ENCODE data around the gene DTX1. TPM values are rescaled to one million over a fixed set of nuclear protein-coding genes. Genes with fewer than 3 reads are reported as not detected.

Gene DTX1
- total RNA-seq, 3 donors from 2014 or later: 7.9 to 46.6 (median 20.0) TPM

DNA sequence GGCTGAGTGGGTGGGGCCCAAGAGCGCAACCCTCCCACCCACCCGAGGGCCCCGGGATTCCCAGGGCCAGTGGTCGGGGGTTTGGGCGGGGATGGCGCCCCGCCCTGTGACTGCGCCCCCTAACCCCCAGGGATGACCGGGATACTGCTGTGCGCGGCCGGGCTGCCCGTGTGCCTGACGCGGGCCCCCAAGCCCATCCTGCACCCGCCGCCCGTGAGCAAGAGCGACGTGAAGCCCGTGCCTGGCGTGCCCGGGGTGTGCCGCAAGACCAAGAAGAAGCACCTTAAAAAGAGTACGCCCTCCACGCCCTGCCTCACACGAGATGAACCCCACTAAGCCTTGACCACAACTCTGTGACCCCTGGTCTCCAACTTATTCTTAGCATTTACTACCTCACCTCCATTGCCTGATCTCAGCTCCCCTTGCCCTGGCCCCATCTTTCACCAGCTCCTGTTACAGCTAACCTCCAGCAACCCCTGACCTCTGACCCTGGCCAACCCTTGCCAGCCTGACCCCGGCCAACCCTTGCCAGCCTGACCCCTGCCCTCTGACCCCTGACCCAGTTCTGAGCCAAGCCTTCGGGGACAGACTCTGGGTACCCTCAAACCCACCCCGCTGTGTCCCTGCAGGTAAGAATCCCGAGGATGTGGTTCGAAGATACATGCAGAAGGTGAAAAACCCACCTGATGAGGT is 37.0 kb downstream of the DTX1 start:
- Histone ChIP-seq H3K4me3 (no peak overlapping the region), H3K36me3 (no peaks in the 10 kb centered on the region), H3K27ac (no peak overlapping the region), H3K9me3 (no peaks in the 10 kb centered on the region), H3K27me3 (no peaks in the 10 kb centered on the region), H3K4me1 (no peaks in the 10 kb centered on the region)
- intact Hi-C loops (cut with DNase I; ENCODE audit: low total_unique reads): no loop called here
- TF ChIP-seq POLR2AphosphoS5 (IDR thresholded peaks at IDR 0.05) (no peak), POLR2A (IDR thresholded peaks at IDR 0.05) (no peak)
- TF ChIP-seq, protein P1, sequence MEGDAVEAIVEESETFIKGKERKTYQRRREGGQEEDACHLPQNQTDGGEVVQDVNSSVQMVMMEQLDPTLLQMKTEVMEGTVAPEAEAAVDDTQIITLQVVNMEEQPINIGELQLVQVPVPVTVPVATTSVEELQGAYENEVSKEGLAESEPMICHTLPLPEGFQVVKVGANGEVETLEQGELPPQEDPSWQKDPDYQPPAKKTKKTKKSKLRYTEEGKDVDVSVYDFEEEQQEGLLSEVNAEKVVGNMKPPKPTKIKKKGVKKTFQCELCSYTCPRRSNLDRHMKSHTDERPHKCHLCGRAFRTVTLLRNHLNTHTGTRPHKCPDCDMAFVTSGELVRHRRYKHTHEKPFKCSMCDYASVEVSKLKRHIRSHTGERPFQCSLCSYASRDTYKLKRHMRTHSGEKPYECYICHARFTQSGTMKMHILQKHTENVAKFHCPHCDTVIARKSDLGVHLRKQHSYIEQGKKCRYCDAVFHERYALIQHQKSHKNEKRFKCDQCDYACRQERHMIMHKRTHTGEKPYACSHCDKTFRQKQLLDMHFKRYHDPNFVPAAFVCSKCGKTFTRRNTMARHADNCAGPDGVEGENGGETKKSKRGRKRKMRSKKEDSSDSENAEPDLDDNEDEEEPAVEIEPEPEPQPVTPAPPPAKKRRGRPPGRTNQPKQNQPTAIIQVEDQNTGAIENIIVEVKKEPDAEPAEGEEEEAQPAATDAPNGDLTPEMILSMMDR (IDR thresholded peaks at IDR 0.05): no peak
- no peak for DNase-seq (ENCODE audit: low spot score in 2 of 2)

DNA sequence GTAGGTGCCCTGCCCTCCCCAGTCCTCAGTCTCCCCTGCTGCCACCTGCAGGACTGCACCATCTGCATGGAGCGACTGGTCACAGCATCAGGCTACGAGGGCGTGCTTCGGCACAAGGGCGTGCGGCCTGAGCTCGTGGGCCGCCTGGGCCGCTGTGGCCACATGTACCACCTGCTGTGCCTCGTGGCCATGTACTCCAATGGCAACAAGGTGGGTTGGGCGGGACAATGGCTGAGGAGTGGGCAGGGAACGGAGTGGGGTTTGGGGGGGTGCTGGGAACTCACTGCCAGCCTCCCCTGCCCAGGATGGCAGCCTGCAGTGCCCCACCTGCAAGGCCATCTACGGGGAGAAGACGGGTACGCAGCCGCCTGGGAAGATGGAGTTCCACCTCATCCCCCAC is 38.2 kb downstream of the DTX1 start:
- H3K27me3 ChIP-seq: no peaks in the 10 kb centered on the region
- no peak overlapping the region for H3K4me3 ChIP-seq
- TF ChIP-seq POLR2A (IDR thresholded peaks at IDR 0.05) (no peak), POLR2AphosphoS5 (IDR thresholded peaks at IDR 0.05) (no peak)
- TF ChIP-seq, protein P1 (IDR thresholded peaks at IDR 0.05): no peak
- intact Hi-C loops (cut with DNase I; ENCODE audit: low total_unique reads): no loop called here
- no peaks in the 10 kb centered on the region for H3K4me1 ChIP-seq
- H3K9me3 ChIP-seq: no peaks in the 10 kb centered on the region
- DNase-seq (ENCODE audit: low spot score in 2 of 2): no peak
- no peaks in the 10 kb centered on the region for H3K36me3 ChIP-seq
- no peak overlapping the region for H3K27ac ChIP-seq

GRCh38 chr12:113095405-113095804 is 38.9 kb downstream of the DTX1 start:
- intact Hi-C loops (cut with DNase I; ENCODE audit: low total_unique reads): no loop called here

DNA sequence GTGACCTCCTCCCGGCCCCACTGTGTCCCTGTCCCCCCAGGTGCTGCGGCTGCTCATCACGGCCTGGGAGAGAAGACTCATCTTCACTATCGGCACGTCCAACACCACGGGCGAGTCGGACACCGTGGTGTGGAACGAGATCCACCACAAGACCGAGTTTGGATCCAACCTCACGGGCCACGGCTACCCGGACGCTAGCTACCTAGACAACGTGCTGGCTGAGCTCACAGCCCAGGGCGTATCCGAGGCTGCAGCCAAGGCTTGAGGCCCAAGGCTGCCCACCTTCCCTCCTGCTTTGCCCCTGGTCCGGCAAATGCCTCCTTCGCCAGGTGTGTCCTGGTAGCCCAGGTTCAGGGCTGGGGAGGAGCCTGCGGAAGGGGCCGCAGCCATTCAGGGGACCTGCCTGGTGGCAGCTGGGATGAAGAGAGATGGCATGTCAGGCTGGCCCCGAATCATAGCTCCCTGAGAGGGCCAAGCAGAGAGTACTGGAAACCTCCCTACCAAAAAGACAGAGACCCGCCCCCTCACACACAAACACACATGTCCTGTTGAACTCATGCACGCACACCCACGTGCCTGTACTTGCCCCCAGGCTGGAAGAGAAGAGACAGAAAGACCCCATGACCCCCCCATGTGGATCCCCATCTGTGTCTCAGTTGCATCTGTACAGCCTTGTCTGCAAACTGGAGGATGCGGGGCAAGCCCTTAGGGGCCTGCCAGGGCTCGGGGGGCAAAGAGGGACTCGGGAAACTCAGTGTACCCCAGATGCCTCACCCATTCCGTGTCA is 40.3 kb downstream of the DTX1 start:
- intact Hi-C loops (cut with DNase I; ENCODE audit: low total_unique reads): no loop called here
- Histone ChIP-seq H3K4me3 (no peak overlapping the region), H3K4me1 (no peaks in the 10 kb centered on the region), H3K27me3 (no peaks in the 10 kb centered on the region), H3K36me3 (no peaks in the 10 kb centered on the region), H3K9me3 (no peaks in the 10 kb centered on the region), H3K27ac (peak overlapping the region in 1 of 2 donors; percentile 27)
- TF ChIP-seq, protein P1 (IDR thresholded peaks at IDR 0.05): no peak
- TF ChIP-seq POLR2A (IDR thresholded peaks at IDR 0.05) (no peak), POLR2AphosphoS5 (IDR thresholded peaks at IDR 0.05) (no peak)
- no peak for DNase-seq (ENCODE audit: low spot score in 2 of 2)

More at GRCh38 chr12:113095405-113095804, 38.9 kb downstream of the DTX1 start:
- no peak overlapping the region for H3K4me3 ChIP-seq
- no peaks in the 10 kb centered on the region for H3K36me3 ChIP-seq
- no peak for DNase-seq (ENCODE audit: low spot score in 2 of 2)
- no peak overlapping the region for H3K27ac ChIP-seq
- no peaks in the 10 kb centered on the region for H3K4me1 ChIP-seq
- TF ChIP-seq POLR2AphosphoS5 (IDR thresholded peaks at IDR 0.05): no peak
- TF ChIP-seq POLR2A (IDR thresholded peaks at IDR 0.05): no peak
- TF ChIP-seq, protein P1 (IDR thresholded peaks at IDR 0.05): no peak
- H3K27me3 ChIP-seq: no peaks in the 10 kb centered on the region
- H3K9me3 ChIP-seq: no peaks in the 10 kb centered on the region
